Right cardiac atrium (tissue), 5 donors: Measurements from ENCODE around the gene RHOB. TPM values are rescaled to one million over a fixed set of nuclear protein-coding genes. Genes with fewer than 3 reads are reported as not detected.
A peak's percentile ranks its signal among the peaks of the same experiment; 100 is the strongest.

Experiments
- ATAC-seq, 2 donors: fragments of 200-7000 bp; cut with Tn5 transposase; one replicate each; pipeline versions ENCODE4 v1.8.0 to v1.9.1; 2020; ENCODE audit warnings: moderate library complexity in 2 of 2, mild to moderate bottlenecking in 1 of 2
- DNase-seq, 3 donors: peaks; one replicate each; pipeline ENCODE4 v3.0.0-alpha.2; 2020
- H3K27ac ChIP-seq: one replicate; pipeline ENCODE4 v1.5.1; 2013; ENCODE audit warnings: mild to moderate bottlenecking, low read length, control low read depth, moderate library complexity
- H3K27me3 ChIP-seq: one replicate; pipeline ENCODE4 v1.6.1; 2013; ENCODE audit not compliant: control insufficient read depth, insufficient read depth
- H3K4me1 ChIP-seq: one replicate; pipeline ENCODE4 v1.6.1; 2013; ENCODE audit warnings: low read length; ENCODE audit not compliant: control insufficient read depth, insufficient read depth
- H3K4me3 ChIP-seq: one replicate; pipeline ENCODE4 v1.5.1; 2013; ENCODE audit warnings: low read length, control low read depth
- H3K9me3 ChIP-seq: one replicate; pipeline ENCODE4 v1.6.1; 2013; ENCODE audit warnings: low read length; ENCODE audit not compliant: control insufficient read depth
- WGBS: extraction: QIAGEN DNeasy Blood & Tissue Kit; methylation state at CpG from one replicate; pipeline ENCODE4 v1.1.7; 2013; 5-methylcytosine and 5-hydroxymethylcytosine counted together
- intact Hi-C, 4 donors: fragments of 100-400 bp; cut with DNase I; formaldehyde crosslinking; loops; one replicate each; pipeline versions ENCODE4 v1.11.0 to v1.14.0; 2022 to 2023
- polyA plus RNA-seq: library from polyadenylated mRNA; stranded (reverse); fragments of 200-250 nt; gene quantifications from one replicate; pipeline ENCODE4 v1.2.3, GENCODE V29; 2013
- total RNA-seq, 4 donors: library from RNA; stranded (reverse); fragmentation: NEBNext Ultra II Directional; extraction: Animal tissue kit (Norgen Biotek cat#: 25700); gene quantifications; one replicate each; pipeline ENCODE4 v1.2.1, GENCODE V29; 2021
- donor health status: healthy with polysubstance abuse.
- donor health status: DM: no; HTN: yes; CAD: no.
- donor health status: DM: no; HTN: no; CAD: no.
- donor health status: DM: no; HTN: yes; CAD: no; lungs with severe emphysema.
- donor health status: DM: yes; HTN: yes; CAD: no.

The RHOB gene
- total and polyA plus RNA-seq, 5 donors, result 141 to 365 (median 225) TPM

DNA sequence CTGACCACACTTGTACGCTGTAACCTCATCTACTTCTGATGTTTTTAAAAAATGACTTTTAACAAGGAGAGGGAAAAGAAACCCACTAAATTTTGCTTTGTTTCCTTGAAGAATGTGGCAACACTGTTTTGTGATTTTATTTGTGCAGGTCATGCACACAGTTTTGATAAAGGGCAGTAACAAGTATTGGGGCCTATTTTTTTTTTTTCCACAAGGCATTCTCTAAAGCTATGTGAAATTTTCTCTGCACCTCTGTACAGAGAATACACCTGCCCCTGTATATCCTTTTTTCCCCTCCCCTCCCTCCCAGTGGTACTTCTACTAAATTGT, 2.1 kb downstream of the RHOB start:
- peak overlapping the region; percentile 72 for H3K4me3 ChIP-seq
- no peaks in the 10 kb centered on the region for H3K9me3 ChIP-seq
- peaks cover 5% of the 10 kb centered on the region for H3K4me1 ChIP-seq
- no peak overlapping the region for H3K27ac ChIP-seq
- no peak for ATAC-seq
- whole genome bisulfite sequencing, result 12% methylated on average over 1 of the region's 1 CpG
- intact Hi-C loops, result loop anchor here (5.0 kb wide), 3 partner anchors 128 to 188 kb away; no protein-coding TSS in a partner anchor
- no peak for DNase-seq
- no peaks in the 10 kb centered on the region for H3K27me3 ChIP-seq

DNA sequence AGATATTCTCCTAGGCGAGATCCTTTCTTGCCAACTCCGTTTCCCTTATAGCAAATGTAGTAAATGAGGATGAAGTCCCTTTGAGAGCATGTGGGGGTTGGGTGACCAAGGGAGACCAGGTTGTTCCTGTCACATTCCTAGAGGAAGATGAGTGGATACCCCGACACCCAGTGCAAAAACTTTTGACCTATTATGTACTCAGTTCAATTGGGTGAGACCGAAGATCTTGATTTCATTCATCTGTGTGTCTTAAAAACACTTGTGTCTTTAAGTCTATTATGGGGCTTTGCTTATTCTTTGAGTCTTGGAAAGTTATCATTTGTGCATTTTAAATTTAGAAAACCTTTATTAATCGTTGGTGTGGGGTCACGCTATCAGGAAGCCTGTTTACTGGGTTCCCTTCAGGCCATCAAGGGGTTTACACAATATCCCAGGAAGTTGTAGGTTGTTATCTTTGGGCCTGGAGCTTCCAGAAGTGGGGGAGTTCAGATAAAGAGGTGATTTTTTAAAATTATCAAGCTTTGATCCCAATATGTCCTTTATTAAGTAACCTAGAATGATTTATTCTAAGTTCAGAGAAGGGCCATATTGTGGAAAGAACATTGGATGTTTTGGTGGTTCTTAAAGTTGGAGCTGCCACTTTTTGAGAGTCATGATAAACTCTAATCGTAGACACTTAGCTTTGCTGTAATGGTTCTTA, 2.8 kb downstream of the RHOB start:
- Histone ChIP-seq H3K9me3 (no peaks in the 10 kb centered on the region), H3K27ac (peak overlapping the region; percentile 96), H3K4me1 (peaks cover 5% of the 10 kb centered on the region), H3K27me3 (no peaks in the 10 kb centered on the region), H3K4me3 (peak overlapping the region; percentile 72)
- intact Hi-C loops, result loop anchor here (5.0 kb wide), 4 partner anchors 73 to 188 kb away; no protein-coding TSS in a partner anchor
- ATAC-seq, result no peak
- DNase-seq, result no peak
- WGBS, result 10% methylated on average over 7 of the region's 7 CpGs

DNA sequence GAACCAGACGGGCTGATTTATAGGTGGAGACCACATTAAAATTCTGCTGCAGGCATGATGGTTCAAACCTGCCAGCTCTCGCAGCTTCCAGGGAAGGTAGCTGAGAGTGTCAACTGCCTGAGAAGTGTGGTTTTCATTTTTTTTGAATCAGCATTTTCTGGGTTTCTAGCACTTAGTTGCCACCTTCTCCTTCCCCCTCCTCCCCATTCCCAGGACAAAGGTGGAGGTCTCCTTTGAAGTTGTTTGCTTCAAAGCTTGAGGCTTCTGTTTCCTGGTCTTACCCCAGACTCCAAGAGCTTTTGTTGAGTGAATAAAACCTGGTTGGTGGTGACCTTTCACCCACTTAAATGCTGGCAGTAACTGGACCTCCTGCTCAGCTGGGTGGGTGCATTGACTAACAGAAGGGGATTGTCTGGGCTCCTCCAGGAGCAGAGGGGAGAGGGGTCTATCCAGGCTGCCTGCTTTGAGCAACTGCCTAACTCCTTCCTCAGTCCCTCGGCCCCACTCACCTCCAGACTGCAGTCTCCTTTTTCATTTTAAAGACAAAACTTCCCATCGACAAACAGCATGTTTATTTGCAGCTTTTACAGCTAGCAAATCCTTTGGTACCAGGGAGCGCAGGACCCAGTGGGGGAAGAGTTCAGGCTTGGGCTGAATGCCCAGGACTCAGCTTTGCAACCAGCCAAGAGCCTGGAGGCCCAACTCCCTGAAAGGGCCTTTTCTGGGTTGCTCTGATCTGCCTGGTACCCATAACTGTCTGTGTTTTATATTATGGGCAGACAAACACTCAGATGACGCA, 3.5 kb downstream of the RHOB start:
- Histone ChIP-seq H3K9me3 (no peaks in the 10 kb centered on the region), H3K4me1 (peaks cover 5% of the 10 kb centered on the region), H3K27ac (peak overlapping the region; percentile 96), H3K4me3 (peak overlapping the region; percentile 72), H3K27me3 (no peaks in the 10 kb centered on the region)
- intact Hi-C loops, result loop anchor here in 2 of 4 donors (5.0 kb wide), 1 partner anchor 72 kb away; no protein-coding TSS in a partner anchor
- WGBS, result 21% methylated on average over 6 of the region's 6 CpGs
- ATAC-seq (peak; percentile 30 to 32), DNase-seq (peak; percentile 75 to 81 (median 77))

DNA sequence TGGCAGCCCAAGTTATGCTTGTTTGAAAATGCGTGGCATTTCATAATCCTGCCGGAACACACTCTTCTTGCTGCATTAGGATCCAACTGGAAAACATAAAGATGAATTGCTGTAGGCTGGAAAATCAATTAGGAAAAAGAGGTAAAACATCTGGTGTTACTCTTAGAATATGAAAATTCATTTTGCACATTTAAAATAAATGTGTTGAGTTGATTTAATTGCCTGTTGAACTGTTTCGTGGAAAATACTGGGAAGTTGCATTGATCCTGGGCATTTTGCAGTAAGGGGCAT, 4.1 kb downstream of the RHOB start:
- ATAC-seq, result no peak
- Histone ChIP-seq H3K27ac (peak overlapping the region; percentile 96), H3K4me3 (no peak overlapping the region), H3K27me3 (no peaks in the 10 kb centered on the region), H3K9me3 (no peaks in the 10 kb centered on the region), H3K4me1 (peaks cover 5% of the 10 kb centered on the region)
- whole genome bisulfite sequencing, result 24% methylated on average over 3 of the region's 3 CpGs
- intact Hi-C loops, result loop anchor here in 2 of 4 donors (5.0 kb wide), 1 partner anchor 71 kb away; no protein-coding TSS in a partner anchor
- no peak for DNase-seq

DNA sequence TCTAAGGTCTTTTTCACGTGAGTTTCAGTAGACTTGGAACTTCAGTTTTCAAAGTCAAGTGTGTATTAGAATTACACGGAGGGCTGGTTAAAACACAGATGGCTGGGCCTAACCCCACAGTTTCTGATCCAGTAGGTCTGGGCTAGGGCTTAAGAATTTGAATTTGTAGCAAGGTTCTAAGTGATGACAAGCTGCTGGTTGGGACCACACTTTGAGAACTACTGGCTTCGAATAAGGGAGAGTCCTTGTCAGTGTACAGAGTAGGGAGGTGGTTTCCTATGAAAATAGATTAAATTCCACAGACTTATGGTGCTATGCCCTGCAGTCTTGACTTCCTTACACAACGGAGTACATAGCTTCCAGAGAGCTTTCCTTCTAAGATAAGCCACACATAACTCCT, 4.5 kb downstream of the RHOB start:
- Histone ChIP-seq H3K4me3 (no peak overlapping the region), H3K9me3 (no peaks in the 10 kb centered on the region), H3K4me1 (peaks cover 5% of the 10 kb centered on the region), H3K27ac (peak overlapping the region; percentile 76), H3K27me3 (no peaks in the 10 kb centered on the region)
- DNase-seq, result no peak
- peak in 1 of 2 donors; percentile 1 for ATAC-seq
- intact Hi-C loops, result loop anchor here in 2 of 4 donors (5.0 kb wide), 1 partner anchor 71 kb away; no protein-coding TSS in a partner anchor
- WGBS, result 38% methylated on average over 4 of the region's 4 CpGs

DNA sequence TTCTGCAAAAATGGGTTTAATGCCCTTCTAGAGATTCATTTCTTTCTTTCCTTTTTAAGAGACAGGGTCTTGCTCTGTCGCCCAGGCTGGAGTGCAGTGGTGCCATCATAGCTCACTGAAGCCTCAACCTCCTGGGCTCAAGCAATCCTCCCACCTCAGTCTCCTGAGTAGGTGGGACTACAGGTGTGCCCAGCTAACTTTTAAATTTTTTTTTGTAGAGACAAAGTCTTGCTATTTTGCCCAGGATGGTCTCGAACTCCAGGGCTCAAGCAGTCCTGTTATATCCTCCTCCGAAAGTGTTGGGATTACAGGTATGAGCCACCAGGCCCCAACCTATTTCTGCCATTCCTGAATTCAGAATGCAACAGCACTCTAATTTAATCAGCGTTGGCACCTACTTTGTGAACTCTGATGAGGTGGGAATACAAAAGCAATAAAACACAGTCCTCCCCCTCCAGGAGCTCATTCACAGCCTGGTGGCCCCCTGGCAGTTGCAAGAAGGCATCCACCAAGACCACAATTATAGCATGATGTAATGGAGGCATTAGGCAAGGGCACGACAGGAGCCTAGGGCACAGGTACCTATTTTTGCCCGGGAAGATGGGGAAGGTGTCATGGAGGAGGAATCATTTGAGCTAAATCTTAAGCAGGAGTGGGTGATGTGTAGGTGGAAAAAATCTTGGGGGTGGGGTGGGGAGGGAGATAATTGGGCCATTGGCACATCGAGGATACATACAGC, 5.1 kb downstream of the RHOB start:
- WGBS, result 83% methylated on average over 7 of the region's 7 CpGs
- Histone ChIP-seq H3K27me3 (no peaks in the 10 kb centered on the region), H3K27ac (peak overlapping the region; percentile 60), H3K4me3 (no peak overlapping the region), H3K9me3 (no peaks in the 10 kb centered on the region), H3K4me1 (peaks cover 5% of the 10 kb centered on the region)
- DNase-seq (no peak), ATAC-seq (no peak)
- intact Hi-C loops, result loop anchor here in 2 of 4 donors (5.0 kb wide), 1 partner anchor 70 kb away; no protein-coding TSS in a partner anchor

DNA sequence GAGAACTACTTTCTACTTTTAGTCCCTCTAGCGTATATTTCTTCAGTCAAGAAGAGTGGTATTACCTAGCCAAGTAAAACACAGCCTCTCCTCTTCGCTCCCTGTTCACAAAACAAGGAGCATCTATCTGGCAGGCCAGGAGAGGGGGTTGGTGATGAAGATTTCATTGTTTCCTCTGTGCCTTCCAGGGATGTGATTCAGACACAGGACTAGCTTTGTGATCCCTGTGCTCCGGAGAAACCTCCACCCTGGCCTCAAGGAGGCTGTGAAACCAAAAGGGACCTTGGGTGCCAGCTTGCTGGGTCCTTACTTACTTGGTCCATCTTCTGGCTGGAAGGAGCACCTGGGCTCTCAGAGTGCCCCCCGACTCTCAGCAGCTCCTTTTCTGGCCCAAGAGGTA, 5.7 kb downstream of the RHOB start:
- no peak overlapping the region for H3K4me3 ChIP-seq
- WGBS, result 58% methylated on average over 4 of the region's 4 CpGs
- H3K27me3 ChIP-seq, result no peaks in the 10 kb centered on the region
- H3K27ac ChIP-seq, result peak overlapping the region; percentile 64
- no peaks in the 10 kb centered on the region for H3K9me3 ChIP-seq
- peaks cover 5% of the 10 kb centered on the region for H3K4me1 ChIP-seq
- DNase-seq (peak in 1 of 3 donors; percentile 27), ATAC-seq (peak in 1 of 2 donors; percentile 39)
- intact Hi-C loops, result loop anchor here in 2 of 4 donors (5.0 kb wide), 1 partner anchor 70 kb away; no protein-coding TSS in a partner anchor

DNA sequence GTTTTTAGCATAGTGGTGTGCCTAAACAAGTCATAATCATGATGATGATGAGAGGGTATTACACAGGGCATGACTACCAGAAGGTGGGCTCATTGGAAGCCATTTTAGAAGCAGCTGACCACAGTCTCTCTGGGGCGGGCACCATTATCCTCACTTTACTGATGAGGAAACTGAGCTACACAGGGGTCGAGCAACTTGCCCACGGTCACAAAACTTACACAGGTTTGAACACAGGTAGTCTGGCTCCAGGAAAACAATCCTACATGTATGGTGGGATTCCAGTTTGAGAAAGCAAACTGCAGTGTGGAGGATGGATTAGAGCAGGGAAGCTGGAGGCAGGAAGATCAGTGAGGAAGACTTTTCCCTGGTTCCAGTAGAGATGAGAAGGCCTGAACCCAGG, 6.2 kb downstream of the RHOB start:
- H3K27me3 ChIP-seq, result no peaks in the 10 kb centered on the region
- no peak for DNase-seq
- intact Hi-C loops, result loop anchor here in 2 of 4 donors (5.0 kb wide), 1 partner anchor 69 kb away; no protein-coding TSS in a partner anchor
- no peak for ATAC-seq
- H3K4me3 ChIP-seq, result no peak overlapping the region
- 97% methylated on average over 3 of the region's 3 CpGs for WGBS
- no peaks in the 10 kb centered on the region for H3K9me3 ChIP-seq
- H3K4me1 ChIP-seq, result peaks cover 5% of the 10 kb centered on the region
- no peak overlapping the region for H3K27ac ChIP-seq

DNA sequence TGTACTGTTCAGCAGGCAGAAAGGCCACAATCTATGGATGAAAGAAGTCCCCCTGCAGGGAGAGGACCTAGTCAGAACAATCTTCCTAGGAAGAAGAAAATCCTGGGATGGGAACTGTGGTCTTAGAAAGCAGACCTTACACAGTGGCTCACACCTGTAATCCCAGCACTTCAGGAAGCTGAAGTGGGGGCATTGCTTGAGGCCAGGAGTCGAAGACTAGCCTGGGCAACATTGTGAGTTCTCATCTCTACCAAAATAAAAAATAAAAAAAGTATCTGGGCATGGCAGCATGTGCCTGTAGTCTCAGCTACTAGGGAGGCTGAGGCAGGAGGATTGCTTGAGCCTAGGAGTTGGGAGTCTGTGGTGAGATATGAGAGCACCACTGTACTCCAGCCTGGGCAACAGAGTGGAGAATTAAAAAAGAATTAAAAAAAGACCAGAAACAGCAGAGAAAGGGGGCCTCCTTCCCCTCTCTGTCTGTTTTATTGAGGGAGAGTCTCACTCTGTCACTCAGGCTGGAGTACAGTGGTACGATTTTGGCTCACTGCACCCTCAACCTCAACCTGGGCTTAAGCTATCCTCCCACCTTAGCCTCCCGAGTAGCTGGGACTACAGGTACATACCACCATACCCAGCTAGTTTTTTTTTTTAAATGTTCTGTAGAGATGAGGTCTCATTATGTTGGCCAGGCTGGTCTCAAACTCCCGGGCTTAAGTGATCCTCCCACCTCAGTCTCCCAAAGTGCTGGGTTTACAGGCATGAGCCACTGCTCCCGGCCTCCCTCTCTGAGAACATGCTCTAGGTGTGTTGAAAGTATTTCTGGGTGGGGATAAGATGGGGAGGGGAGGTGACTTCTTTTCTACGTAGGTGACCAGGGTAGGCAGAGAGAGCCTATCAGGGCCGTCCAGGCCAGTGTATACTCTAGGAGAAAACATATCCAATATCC, 7.4 kb downstream of the RHOB start:
- 91% methylated on average over 7 of the region's 7 CpGs for WGBS
- no peak overlapping the region for H3K4me3 ChIP-seq
- H3K27me3 ChIP-seq, result no peaks in the 10 kb centered on the region
- no peak for ATAC-seq
- peaks cover 5% of the 10 kb centered on the region for H3K4me1 ChIP-seq
- no peak for DNase-seq
- no peaks in the 10 kb centered on the region for H3K9me3 ChIP-seq
- intact Hi-C loops, result loop anchor here in 2 of 4 donors (5.0 kb wide), 1 partner anchor 68 kb away; no protein-coding TSS in a partner anchor
- H3K27ac ChIP-seq, result peak overlapping the region; percentile 4

DNA sequence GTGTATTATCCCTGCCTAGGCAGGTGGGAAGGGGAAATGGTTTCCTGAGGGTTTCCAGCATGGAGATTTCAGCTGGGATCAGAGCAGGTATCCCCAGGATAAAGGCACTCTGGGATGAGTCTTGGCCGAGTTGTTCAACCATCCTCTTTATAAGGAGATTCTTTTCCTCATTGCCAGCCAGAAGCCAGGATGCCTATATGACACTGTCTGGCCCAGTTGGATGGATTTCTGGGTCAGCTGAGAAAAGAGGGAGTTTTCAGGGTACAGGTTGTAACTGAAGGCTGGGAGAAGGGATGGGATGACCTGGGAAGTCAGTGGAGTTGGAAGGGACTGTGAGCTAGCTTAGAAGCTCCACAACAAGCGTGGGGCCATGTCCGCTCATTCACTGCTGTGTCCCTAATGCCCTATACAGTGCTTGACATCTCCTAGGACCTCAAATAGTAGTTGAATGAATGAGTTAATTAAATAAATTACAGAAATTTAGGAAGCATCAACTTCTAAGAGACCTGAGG, 8.3 kb downstream of the RHOB start:
- Histone ChIP-seq H3K27ac (no peak overlapping the region), H3K4me1 (peaks cover 5% of the 10 kb centered on the region), H3K9me3 (no peaks in the 10 kb centered on the region), H3K27me3 (no peaks in the 10 kb centered on the region), H3K4me3 (no peak overlapping the region)
- WGBS, result 91% methylated on average over 3 of the region's 3 CpGs
- intact Hi-C loops, result no loop called here
- DNase-seq (no peak), ATAC-seq (no peak)
